HepG2 (cell line): Measurements from ENCODE around the gene GFER. TPM values are rescaled to one million over a fixed set of nuclear protein-coding genes. Genes with fewer than 3 reads are reported as not detected.
A peak's percentile ranks its signal among the peaks of the same experiment; 100 is the strongest.

Experiments used
- ERF ChIP-seq: IDR thresholded peaks from 2 replicates; pipeline ENCODE4 v1.6.1; 2018; ENCODE audit warnings: missing biosample characterization, missing genetic modification reagents
- FIP1L1 ChIP-seq: fragments of 200-400 bp; formaldehyde crosslinking; IDR thresholded peaks from 2 replicates; pipeline ENCODE4 v1.6.1; 2018; ENCODE audit warnings: low read depth, mild to moderate bottlenecking, low read length, moderate library complexity, borderline replicate concordance; ENCODE audit not compliant: insufficient read depth
- MTF1 ChIP-seq: sonication (generic); formaldehyde crosslinking; IDR thresholded peaks from 2 replicates; pipeline ENCODE4 v1.5.0; 2020; ENCODE audit warnings: missing genetic modification reagents
- MZF1 ChIP-seq: sonication (generic); formaldehyde crosslinking; IDR thresholded peaks from 2 replicates; pipeline ENCODE4 v1.8.1; 2023; ENCODE audit warnings: mild to moderate bottlenecking, missing genetic modification reagents, borderline replicate concordance
- SALL1 ChIP-seq: sonication (generic); formaldehyde crosslinking; IDR thresholded peaks from 2 replicates; pipeline ENCODE4 v1.8.0; 2022; ENCODE audit warnings: mild to moderate bottlenecking, missing genetic modification reagents
- SIX4 ChIP-seq: sonication (generic); formaldehyde crosslinking; IDR thresholded peaks from 2 replicates; pipeline ENCODE4 v1.4.0; 2020; ENCODE audit warnings: missing genetic modification reagents
- SMARCC2 ChIP-seq: fragments of 450-650 bp; IDR thresholded peaks from 2 replicates; pipeline ENCODE4 v1.6.1; 2017; ENCODE audit warnings: antibody characterized with exemption, mild to moderate bottlenecking
- SOX13 ChIP-seq, 3 experiments: fragments of 450-650 bp in 1 of 3; sonication (generic) in 1 of 3; formaldehyde crosslinking in 1 of 3; IDR thresholded peaks in 2 of 3; conservative IDR thresholded peaks in 1 of 3; 2 replicates each; pipeline versions ENCODE4 v1.5.0 to v1.6.1; 2016 to 2020; ENCODE audit warnings: antibody characterized with exemption in 1 of 3, mild to moderate bottlenecking in 1 of 3, missing compliant biosample characterization in 1 of 3, missing genetic modification reagents in 1 of 3, moderate library complexity in 1 of 3
- TBX3 ChIP-seq: fragments of 450-650 bp; IDR thresholded peaks from 2 replicates; pipeline ENCODE4 v1.6.1; 2017; ENCODE audit warnings: antibody characterized with exemption, mild to moderate bottlenecking, inconsistent platforms, borderline replicate concordance
- ZBTB20 ChIP-seq: sonication (generic); formaldehyde crosslinking; IDR thresholded peaks from 2 replicates; pipeline ENCODE4 v1.8.1; 2023; ENCODE audit warnings: missing genetic modification reagents, low read depth, mild to moderate bottlenecking, borderline replicate concordance
- ZFP90 ChIP-seq: sonication (generic); formaldehyde crosslinking; IDR thresholded peaks from 2 replicates; pipeline ENCODE4 v1.8.0; 2022; ENCODE audit warnings: missing genetic modification reagents, mild to moderate bottlenecking, inconsistent platforms, borderline replicate concordance
- ZNF230 ChIP-seq: sonication (generic); formaldehyde crosslinking; IDR thresholded peaks from 2 replicates; pipeline ENCODE4 v1.4.0; 2020; ENCODE audit warnings: mild to moderate bottlenecking, missing genetic modification reagents
- ZNF562 ChIP-seq: sonication (generic); formaldehyde crosslinking; IDR thresholded peaks from 2 replicates; pipeline ENCODE4 v1.8.0; 2022; ENCODE audit warnings: missing genetic modification reagents, borderline replicate concordance
- ZNF619 ChIP-seq: sonication (generic); formaldehyde crosslinking; IDR thresholded peaks from 2 replicates; pipeline ENCODE4 v1.4.0; 2020; ENCODE audit warnings: mild to moderate bottlenecking, missing genetic modification reagents
- ZNF652 ChIP-seq: IDR thresholded peaks from 2 replicates; pipeline ENCODE4 v1.6.1; 2016; ENCODE audit warnings: low read depth, borderline replicate concordance
- polyA plus RNA-seq, 8 experiments: library from polyadenylated mRNA; depleted of rRNA in 3 of 8; stranded (reverse) in 7 of 8; unstranded in 1 of 8; fragments of >200 nt; fragmentation: Illumina TruSeq in 4 of 8; extraction: Trizol in 4 of 8; gene quantifications; 2 replicates each; pipeline versions ENCODE4 v1.2.1 to v1.2.3, GENCODE V29; 2011 to 2016; ENCODE audit warnings: low read depth in 4 of 8, missing spikeins in 1 of 8, mixed read lengths in 1 of 8; ENCODE audit not compliant: insufficient read depth in 1 of 8
- total RNA-seq, 5 experiments: library from RNA; depleted of rRNA; stranded (reverse); fragments of >200 nt; fragmentation: Illumina TruSeq; extraction: Trizol; gene quantifications; 2 replicates each; pipeline ENCODE4 v1.2.3, GENCODE V29; 2016; ENCODE audit warnings: low read depth in 1 of 5
- TF ChIP-seq, protein P1 (sequence below): sonication (generic); formaldehyde crosslinking; IDR thresholded peaks from 2 replicates; pipeline ENCODE4 v1.9.0; 2021; ENCODE audit warnings: mild to moderate bottlenecking, missing genetic modification reagents
- TF ChIP-seq, protein P2 (sequence below): sonication (generic); formaldehyde crosslinking; IDR thresholded peaks from 2 replicates; pipeline ENCODE4 v1.4.0; 2020; ENCODE audit warnings: mild to moderate bottlenecking, missing genetic modification reagents
- TF ChIP-seq, protein P3 (sequence below): sonication (generic); formaldehyde crosslinking; IDR thresholded peaks from 2 replicates; pipeline ENCODE4 v1.5.0; 2020; ENCODE audit warnings: missing genetic modification reagents, mild to moderate bottlenecking, borderline replicate concordance
- TF ChIP-seq, protein P4 (sequence below): sonication (generic); formaldehyde crosslinking; IDR thresholded peaks from 2 replicates; pipeline ENCODE4 v1.4.0; 2020; ENCODE audit warnings: mild to moderate bottlenecking, missing genetic modification reagents

The GFER gene
- total and polyA plus RNA-seq, 2 of the 13 experiments (the other 11 are each of a cell fraction or from before 2014, with no cell fraction given) = 28.6 to 71.7 TPM

DNA sequence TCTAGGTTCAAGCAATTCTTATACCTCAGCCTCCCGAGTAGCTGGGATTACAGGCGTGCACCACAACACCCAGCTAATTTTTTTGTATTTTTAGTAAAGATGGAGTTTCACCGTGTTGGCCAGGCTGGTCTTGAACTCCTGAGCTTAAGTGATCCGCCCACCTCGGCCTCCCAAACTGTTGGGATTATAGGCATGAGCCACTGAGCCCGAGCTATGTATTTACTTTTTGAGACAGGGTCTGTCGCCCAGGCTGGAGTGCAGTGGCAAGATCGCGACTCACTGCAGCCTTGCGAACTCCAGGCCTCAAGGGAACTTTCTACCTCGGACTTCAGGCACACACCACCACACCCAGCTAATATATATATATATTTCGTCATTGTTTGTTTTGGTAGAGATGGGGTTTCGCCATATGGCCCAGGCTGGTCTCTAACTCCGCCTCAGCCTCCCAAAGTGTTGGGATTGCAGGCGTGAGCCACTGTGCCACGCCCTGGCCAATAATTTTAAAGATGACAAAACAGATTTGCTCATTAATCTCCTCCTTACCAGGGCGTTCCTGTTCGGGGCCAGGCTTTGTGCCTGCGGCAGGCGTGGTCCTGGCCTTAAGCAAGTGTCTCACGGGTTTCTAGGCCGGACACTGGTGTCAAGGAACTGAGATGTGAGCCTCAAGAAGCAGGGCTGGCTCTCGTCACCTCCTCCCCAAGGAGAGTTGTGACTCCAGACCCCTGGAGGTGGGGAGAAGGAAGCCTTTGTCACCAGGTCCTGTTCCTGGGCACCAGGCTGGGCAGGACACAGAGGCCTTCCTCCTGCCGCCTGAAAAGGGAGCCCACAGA is 31.3 kb downstream of the GFER start (continued):
- TF ChIP-seq SALL1 (CRISPR knock-in tag) (peak; percentile 51), ZFP90 (CRISPR knock-in tag) (0 out of 2 replicates have a peak, but pooled peaks have one; percentile 58), ERF (CRISPR knock-in tag) (peak; percentile 28; the same call in 1 of the 2 replicates), MZF1 (CRISPR knock-in tag) (no peak), TBX3 (no peak), ZNF230 (CRISPR knock-in tag) (no peak), ZBTB20 (CRISPR knock-in tag) (peak; percentile 25; the same call in 1 of the 2 replicates), ZNF652 (no peak), SMARCC2 (no peak), MTF1 (no peak), SIX4 (CRISPR knock-in tag) (no peak), SOX13 (IDR thresholded peaks at IDR 0.05) (peak; percentile 26; the same call in 1 of the 2 replicates), SOX13 (CRISPR knock-in tag; conservative IDR thresholded peaks at IDR 0.05 in 1 of 2, IDR thresholded peaks at IDR 0.05 in 1 of 2) (no peak), ZNF619 (CRISPR knock-in tag) (no peak), ZNF562 (CRISPR knock-in tag) (no peak), FIP1L1 (no peak)
- TF ChIP-seq, protein P1, sequence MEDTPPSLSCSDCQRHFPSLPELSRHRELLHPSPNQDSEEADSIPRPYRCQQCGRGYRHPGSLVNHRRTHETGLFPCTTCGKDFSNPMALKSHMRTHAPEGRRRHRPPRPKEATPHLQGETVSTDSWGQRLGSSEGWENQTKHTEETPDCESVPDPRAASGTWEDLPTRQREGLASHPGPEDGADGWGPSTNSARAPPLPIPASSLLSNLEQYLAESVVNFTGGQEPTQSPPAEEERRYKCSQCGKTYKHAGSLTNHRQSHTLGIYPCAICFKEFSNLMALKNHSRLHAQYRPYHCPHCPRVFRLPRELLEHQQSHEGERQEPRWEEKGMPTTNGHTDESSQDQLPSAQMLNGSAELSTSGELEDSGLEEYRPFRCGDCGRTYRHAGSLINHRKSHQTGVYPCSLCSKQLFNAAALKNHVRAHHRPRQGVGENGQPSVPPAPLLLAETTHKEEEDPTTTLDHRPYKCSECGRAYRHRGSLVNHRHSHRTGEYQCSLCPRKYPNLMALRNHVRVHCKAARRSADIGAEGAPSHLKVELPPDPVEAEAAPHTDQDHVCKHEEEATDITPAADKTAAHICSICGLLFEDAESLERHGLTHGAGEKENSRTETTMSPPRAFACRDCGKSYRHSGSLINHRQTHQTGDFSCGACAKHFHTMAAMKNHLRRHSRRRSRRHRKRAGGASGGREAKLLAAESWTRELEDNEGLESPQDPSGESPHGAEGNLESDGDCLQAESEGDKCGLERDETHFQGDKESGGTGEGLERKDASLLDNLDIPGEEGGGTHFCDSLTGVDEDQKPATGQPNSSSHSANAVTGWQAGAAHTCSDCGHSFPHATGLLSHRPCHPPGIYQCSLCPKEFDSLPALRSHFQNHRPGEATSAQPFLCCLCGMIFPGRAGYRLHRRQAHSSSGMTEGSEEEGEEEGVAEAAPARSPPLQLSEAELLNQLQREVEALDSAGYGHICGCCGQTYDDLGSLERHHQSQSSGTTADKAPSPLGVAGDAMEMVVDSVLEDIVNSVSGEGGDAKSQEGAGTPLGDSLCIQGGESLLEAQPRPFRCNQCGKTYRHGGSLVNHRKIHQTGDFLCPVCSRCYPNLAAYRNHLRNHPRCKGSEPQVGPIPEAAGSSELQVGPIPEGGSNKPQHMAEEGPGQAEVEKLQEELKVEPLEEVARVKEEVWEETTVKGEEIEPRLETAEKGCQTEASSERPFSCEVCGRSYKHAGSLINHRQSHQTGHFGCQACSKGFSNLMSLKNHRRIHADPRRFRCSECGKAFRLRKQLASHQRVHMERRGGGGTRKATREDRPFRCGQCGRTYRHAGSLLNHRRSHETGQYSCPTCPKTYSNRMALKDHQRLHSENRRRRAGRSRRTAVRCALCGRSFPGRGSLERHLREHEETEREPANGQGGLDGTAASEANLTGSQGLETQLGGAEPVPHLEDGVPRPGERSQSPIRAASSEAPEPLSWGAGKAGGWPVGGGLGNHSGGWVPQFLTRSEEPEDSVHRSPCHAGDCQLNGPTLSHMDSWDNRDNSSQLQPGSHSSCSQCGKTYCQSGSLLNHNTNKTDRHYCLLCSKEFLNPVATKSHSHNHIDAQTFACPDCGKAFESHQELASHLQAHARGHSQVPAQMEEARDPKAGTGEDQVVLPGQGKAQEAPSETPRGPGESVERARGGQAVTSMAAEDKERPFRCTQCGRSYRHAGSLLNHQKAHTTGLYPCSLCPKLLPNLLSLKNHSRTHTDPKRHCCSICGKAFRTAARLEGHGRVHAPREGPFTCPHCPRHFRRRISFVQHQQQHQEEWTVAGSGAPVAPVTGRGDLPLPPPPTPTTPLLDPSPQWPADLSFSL = no peak
- TF ChIP-seq, protein P2, sequence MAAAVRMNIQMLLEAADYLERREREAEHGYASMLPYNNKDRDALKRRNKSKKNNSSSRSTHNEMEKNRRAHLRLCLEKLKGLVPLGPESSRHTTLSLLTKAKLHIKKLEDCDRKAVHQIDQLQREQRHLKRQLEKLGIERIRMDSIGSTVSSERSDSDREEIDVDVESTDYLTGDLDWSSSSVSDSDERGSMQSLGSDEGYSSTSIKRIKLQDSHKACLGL (CRISPR knock-in tag) = peak; percentile 35; the same call in 1 of the 2 replicates
- TF ChIP-seq, protein P3, sequence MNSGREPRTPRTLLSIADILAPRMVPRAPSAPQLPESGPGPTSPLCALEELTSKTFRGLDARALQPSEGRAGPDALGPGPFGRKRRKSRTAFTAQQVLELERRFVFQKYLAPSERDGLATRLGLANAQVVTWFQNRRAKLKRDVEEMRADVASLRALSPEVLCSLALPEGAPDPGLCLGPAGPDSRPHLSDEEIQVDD (CRISPR knock-in tag) = no peak
- TF ChIP-seq, protein P4, sequence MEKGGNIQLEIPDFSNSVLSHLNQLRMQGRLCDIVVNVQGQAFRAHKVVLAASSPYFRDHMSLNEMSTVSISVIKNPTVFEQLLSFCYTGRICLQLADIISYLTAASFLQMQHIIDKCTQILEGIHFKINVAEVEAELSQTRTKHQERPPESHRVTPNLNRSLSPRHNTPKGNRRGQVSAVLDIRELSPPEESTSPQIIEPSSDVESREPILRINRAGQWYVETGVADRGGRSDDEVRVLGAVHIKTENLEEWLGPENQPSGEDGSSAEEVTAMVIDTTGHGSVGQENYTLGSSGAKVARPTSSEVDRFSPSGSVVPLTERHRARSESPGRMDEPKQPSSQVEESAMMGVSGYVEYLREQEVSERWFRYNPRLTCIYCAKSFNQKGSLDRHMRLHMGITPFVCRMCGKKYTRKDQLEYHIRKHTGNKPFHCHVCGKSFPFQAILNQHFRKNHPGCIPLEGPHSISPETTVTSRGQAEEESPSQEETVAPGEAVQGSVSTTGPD (CRISPR knock-in tag) = peak; percentile 95
